GM23248 (cell line): Measurements from ENCODE around the gene LRRC70.

Experiments
- EZH2 ChIP-seq: fragments of 200-600 bp; sonication (generic); IDR thresholded peaks from 2 replicates; pipeline ENCODE4 v1.6.1; 2018; ENCODE audit warnings: antibody characterized with exemption, mild to moderate bottlenecking; ENCODE audit not compliant: insufficient read depth, poor library complexity, severe bottlenecking
- EZH2phosphoT487 ChIP-seq: fragments of 200-600 bp; sonication (generic); IDR thresholded peaks from 2 replicates; pipeline ENCODE4 v1.6.1; 2018; ENCODE audit warnings: antibody characterized with exemption, moderate library complexity, mild to moderate bottlenecking, low read depth; ENCODE audit not compliant: insufficient read depth

GRCh38 chr5:62596096-62596495 lies 17.5 kb downstream of the LRRC70 start:
- TF ChIP-seq EZH2phosphoT487 (no peak), EZH2 (no peak)
